Suprapubic skin (tissue), 4 donors: ENCODE data around the gene IFFO2.

Experiments
- EP300 ChIP-seq: sonication (generic); formaldehyde crosslinking; IDR thresholded peaks from one replicate; pipeline ENCODE4 v1.6.1; 2017; ENCODE audit warnings: antibody characterized with exemption
- POLR2A ChIP-seq, 2 donors: fragments of 450-650 bp; IDR thresholded peaks; one replicate each; pipeline ENCODE4 v1.6.1; 2017; ENCODE audit warnings: antibody characterized with exemption in 2 of 2, mild to moderate bottlenecking in 2 of 2, moderate library complexity in 2 of 2
- POLR2AphosphoS5 ChIP-seq, 3 donors: sonication (generic); formaldehyde crosslinking; IDR thresholded peaks; one replicate each; pipeline ENCODE4 v1.6.1; 2017; ENCODE audit warnings: antibody characterized with exemption in 3 of 3
- TF ChIP-seq, protein P1 (sequence below), 2 donors: fragments of 200-600 bp in 1 of 2; fragments of 450-650 bp in 1 of 2; sonication (generic) in 1 of 2; IDR thresholded peaks; one replicate each; pipeline ENCODE4 v1.5.1; 2016 to 2019; ENCODE audit warnings: antibody characterized with exemption in 2 of 2, mild to moderate bottlenecking in 1 of 2, moderate library complexity in 1 of 2

DNA sequence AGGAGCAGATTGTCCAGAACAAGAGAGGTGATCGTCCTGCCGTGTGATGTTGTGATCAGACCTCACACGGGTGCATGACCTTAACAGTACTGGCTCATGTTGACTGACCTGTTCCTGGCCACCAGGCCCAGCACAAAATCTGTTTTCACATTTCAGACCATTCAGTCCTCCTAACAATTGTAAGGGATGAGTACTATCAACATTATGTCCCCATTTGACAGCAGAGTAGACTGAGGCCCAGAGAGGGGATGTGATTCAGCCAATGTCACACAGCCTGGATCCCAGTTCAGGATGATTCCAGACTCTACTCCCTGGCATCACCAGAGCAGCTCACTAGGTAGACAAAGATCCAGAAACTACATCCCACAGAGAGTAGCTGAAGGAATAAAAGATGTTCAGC lies 89.6 kb downstream of the IFFO2 start:
- TF ChIP-seq POLR2A (IDR thresholded peaks at IDR 0.05) (no peak), EP300 (no peak), POLR2AphosphoS5 (IDR thresholded peaks at IDR 0.05) (no peak)
- TF ChIP-seq, protein P1, sequence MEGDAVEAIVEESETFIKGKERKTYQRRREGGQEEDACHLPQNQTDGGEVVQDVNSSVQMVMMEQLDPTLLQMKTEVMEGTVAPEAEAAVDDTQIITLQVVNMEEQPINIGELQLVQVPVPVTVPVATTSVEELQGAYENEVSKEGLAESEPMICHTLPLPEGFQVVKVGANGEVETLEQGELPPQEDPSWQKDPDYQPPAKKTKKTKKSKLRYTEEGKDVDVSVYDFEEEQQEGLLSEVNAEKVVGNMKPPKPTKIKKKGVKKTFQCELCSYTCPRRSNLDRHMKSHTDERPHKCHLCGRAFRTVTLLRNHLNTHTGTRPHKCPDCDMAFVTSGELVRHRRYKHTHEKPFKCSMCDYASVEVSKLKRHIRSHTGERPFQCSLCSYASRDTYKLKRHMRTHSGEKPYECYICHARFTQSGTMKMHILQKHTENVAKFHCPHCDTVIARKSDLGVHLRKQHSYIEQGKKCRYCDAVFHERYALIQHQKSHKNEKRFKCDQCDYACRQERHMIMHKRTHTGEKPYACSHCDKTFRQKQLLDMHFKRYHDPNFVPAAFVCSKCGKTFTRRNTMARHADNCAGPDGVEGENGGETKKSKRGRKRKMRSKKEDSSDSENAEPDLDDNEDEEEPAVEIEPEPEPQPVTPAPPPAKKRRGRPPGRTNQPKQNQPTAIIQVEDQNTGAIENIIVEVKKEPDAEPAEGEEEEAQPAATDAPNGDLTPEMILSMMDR (IDR thresholded peaks at IDR 0.05) = no peak
